Measurements from ENCODE around the gene ZFHX3.

The ZFHX3 gene

DNA sequence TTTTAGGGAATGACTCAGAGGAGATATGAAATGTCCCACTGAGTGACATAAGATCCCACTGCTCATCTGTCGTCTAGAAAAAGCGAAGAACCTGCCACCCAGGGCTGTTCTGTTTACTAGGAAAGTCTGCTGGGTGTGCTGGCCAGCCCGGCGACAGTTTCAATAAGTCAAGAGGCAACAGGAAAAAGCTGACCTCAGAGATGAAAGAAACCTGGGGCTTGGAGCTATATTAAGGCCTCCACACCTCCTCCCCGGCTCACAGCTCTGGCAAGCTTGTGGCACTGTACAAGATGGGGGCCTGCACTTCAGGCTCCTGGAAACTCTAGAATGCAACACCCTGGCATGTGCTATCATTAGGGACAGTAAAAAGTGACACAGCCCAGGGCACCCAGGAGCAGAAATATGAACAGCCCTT lies 10.6 kb downstream of the ZFHX3 start:
- no peak for DNase-seq

DNA sequence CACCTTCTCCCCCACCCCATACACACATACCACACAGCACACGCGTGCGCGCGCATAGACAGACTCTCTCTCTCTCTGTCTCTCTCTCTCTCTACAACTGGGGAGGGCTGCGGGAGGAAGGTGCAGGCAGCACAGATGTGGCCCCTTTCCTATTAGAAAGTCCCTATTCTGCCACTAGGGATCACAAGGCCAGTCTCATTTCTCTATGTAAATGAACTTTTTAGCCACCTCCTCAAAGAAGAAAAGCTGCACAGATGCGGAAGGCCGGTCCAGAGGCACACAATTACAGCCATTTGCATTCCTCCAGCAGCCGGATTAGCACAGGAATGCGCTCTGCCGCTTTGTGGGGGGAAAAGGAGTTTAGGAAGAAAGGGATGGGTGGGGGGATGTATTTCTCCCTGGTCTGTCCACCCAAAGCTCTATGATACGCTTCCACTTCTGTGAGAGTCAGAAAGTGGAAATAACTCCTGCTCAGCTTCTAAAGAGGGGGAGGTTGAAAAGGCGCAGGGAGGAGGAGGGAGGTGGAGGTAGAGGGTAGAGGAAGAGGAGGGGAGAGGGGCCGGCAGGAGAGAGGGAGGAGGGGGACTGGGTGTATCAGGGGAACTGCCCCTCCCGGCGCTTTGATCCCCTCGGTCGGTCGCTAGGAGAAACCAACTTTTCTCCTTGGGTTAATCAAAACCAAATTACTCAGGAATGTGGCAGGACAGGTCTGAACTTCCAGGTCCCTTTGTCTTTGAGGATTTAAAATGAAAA lies 11.7 kb downstream of the ZFHX3 start:
- no peak for DNase-seq

DNA sequence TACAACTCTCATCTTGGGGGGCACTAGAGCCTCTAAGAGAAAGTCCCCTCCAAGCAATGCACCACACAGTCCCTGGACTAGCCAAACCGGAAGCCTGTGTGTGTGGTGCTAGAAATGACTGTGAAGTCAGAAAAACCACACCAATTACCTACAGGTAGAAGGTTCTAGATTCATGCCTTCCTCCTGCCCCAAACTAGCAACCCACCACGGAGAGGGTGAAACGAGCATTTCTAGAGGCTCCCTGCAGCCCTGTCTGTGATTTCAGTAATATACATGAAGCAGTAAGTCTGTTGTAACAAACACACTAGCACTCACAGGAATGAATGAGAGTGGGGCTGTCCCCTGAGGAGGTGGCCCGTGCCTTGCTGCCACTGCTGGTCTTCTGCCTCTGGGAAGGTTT lies 13.6 kb downstream of the ZFHX3 start:
- no peak for DNase-seq

DNA sequence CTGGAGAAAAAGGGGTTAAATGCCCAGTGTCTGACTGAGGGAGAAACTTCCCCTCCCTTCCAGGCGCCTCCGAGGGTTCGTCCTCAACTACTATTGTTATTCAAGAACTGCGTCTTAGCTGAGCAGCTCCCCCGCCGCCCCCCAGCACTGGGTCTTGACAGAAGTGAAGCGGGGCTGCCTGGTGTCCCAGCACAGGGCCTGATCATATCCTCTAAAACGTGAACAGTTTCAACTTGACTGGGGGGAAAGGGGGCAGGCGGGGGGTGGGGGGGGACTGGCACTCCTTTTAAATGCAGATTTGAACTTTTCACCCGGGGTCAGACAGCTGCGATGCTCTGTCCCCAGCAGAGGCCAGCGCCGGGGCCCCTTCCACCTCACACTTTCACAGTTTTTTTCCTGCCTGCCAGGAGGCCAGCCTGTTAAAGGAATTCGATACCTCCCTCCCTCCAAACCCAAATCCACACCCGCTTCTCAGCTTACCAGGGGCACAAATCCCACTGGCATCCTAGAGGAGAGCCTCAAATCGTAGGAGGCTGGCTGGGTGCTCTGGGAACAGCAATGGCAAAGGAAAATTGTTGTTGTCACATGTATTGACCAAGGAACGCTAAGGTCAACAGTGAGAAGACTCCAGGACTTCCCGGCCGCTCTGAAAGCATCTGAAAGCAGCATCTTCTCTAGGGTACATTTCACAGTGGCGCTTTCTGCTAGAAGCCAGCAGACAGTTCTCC lies 14.5 kb downstream of the ZFHX3 start:
- DNase-seq, result no peak

DNA sequence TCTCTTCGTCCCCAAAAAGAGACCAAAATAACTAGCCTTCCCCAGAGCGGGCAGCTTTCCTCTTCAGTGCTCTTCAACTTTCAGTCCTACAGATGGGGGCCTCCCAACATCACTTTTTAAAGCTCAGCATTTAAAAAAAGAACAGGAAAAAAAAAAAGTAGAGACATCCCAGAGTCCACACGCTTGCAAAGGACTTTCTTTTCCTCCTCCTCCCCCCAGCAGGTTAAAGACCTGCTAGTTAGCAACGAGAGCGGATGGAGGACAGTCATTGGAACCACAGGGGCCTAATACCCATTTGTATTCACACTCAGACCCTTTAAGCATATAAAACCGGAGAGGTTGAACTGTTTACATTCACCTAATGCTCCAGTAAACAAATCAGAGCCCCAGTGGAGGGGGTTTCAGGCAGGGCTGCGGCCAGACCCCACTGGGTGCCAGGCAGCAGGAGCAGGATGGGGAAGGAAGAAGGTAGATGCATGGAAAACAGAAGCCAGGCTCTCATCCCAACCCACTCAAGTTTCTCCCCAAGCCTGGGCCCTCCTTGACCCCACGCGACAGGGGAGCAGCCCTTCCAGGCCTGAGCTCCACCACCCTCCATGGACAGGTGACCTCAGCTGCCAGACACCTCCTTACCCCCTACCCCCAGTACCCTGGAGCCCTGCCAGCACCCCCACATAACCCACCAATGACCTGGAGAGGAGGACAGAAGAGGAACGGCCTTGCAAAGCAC lies 15.2 kb downstream of the ZFHX3 start:
- no peak for DNase-seq

DNA sequence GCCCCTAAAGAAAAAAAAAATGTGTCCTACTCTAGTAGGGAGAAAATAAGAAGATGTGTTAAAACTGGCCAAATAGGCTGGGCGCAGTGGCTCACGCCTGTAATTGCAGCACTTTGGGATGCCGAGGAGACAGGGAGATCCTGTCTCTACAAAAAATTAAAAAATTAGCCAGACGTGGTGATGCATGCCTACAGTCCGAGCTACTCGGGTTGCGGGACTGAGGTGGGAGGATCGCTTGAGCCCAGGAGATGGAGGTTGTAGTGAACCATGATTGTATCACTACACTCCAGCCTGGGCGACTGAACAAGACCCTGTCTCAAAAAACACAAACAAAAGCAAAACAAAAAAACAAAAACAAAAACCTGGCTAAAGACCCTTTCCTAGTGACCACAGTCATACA lies 15.9 kb downstream of the ZFHX3 start:
- no peak for DNase-seq

DNA sequence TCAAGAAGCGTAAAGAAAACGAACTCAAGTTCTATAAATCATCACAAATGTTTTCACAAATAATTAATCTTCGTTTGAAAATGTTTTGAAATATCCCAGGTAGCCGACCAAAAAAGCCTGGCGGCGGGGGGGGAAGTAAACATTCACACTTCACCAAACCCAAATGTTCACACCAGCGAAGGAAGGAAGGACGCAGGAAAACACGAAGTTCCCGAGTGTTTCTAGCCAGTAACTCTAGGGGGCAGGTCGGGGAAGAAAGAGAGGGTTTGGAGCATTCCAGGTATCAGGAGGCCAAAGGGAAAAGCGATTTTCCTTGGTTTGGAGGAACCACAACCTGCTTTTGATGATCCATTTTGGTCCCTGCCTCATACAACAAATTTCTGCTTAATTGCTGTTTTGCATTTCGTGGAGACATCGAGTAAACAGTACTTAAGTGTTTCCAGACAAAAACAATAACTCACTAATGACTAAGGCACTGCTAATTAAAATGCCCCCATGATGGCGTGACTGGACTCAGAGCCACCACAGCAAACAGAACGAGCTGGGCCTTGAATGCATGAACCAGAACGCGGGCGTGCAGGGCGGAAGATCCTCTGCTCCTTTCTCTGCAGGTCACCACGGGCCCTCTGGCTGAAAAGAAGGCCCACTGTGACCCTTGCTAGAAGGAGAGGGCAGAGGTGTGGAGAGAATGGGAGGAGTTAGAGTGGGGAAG lies 16.6 kb downstream of the ZFHX3 start:
- no peak for DNase-seq

DNA sequence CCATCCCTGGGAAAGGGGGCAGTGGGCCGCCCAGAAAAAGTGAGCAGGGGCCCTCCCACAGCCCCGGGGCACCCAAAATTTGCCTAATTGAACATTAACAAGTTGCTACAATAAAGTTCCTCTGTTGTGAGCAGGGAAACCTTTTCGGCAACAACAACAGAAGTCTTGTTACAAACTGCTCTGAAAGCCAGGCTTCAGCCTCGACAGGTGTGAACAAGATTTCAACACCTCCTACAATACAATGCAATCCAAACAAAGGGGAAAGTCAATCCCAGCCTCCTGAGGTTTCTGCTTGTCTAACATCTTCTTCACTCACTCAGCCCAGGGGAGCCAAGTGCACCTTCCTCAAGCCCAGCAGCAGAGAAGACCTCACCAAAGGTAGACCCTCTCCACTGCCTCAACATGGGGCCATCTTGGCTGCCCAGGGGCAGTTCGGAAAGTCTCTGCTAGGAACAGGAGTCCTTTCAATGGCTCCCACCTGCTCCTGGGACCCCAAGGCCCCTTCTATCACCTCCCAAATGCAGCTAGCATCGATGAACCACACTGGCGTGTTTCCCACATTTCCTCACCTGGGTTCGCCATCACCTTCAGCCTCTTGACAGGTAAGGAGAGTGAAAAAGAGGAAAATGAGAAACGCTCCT lies 19.1 kb downstream of the ZFHX3 start:
- no peak for DNase-seq

DNA sequence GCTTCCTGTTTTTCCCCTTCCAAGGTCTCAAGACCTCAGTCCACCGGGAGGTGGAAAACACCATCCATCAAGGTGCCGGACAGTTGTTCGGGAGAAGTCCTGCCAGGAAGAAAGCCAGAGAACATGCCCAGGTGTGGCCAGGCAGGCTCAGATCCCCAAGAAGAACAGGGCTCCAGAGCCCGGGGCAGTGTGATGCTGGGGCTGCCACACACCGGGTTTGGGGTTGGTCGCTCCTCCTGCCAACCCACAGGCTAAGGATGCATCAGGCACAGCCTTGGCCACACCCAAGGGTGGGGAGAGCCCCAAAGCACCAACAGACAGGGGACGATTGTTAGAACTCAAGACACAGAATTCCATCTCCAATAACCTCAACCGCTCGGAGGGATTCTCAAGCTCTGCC lies 19.7 kb downstream of the ZFHX3 start:
- DNase-seq, result no peak

DNA sequence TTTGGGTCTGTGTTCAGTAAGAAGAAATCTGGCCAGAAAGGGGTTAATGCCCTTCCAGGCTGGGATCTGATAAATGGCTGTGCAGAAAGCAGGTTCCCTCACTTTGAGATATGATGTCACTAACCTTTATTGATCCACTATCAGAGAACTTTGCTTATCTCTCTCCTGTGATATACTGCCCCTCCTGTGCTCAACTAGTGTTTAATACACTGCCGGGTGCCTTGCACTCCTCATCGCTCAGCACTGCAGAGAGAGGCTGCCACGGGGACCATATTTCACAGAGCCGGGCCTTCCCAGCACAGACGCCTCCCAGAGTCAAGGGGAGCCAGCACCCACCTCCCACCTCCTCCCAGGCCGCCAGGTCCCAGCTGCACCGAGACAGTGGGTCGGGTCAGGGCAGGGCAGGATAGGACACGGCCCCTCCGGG lies 20.2 kb downstream of the ZFHX3 start:
- DNase-seq, result no peak

DNA sequence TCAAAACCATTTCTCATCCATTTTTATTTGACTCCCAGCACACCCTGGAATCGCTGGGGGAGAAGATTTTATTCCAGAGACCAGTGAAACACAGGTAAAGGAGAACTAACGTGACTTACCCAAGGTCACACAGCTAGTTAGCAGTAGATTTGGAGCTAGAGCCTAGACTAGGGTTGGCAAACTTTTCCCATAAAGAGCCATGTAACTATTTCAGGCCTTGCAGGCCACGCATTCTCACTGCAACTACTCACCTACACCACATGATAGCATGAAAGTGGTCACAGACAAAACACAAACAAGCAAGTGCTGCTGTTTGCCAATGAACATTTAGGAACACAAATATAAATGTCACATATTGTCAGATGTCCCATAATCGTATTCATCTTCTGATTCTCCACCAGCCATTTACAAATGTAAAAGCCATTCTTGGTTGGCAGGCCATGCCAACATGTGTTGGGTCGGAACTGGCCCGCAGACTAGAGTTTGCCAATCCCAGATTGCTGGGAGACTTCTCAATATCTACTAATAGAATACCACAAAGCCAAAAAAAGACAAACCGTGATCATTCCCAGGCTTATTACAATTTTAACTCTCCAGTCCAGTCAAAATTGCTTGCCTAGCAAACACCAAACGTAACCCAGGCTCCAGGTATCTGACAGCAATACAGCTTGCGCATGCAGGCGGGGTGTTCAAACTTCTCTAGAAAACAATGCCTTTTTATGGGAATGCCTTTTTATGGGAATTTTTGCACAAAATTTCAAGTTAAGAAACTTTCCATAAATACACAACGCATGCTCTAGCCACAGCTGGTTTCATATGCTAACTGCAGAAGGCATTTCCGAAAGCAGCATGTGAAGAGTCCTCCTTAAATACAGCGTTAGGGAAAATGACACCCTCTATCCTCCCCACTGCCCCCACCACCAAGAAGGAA lies 20.9 kb downstream of the ZFHX3 start:
- DNase-seq, result no peak

DNA sequence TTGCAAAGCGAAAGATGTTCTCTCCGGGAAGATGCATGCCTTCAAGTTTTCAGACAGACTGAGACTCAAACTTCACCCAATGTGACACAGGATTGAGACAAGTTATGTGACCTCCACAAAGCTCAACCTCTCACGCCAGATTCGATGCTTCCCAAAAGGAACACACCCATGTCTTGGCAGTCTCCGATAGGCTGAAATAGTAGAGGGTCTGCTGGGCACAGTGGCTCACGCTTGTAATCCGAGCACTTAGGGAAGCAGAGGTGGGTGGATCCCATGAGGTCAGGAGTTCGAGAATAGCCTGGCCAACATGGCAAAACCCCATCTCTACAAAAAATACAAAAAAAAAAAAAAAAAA lies 22.1 kb downstream of the ZFHX3 start:
- no peak for DNase-seq

DNA sequence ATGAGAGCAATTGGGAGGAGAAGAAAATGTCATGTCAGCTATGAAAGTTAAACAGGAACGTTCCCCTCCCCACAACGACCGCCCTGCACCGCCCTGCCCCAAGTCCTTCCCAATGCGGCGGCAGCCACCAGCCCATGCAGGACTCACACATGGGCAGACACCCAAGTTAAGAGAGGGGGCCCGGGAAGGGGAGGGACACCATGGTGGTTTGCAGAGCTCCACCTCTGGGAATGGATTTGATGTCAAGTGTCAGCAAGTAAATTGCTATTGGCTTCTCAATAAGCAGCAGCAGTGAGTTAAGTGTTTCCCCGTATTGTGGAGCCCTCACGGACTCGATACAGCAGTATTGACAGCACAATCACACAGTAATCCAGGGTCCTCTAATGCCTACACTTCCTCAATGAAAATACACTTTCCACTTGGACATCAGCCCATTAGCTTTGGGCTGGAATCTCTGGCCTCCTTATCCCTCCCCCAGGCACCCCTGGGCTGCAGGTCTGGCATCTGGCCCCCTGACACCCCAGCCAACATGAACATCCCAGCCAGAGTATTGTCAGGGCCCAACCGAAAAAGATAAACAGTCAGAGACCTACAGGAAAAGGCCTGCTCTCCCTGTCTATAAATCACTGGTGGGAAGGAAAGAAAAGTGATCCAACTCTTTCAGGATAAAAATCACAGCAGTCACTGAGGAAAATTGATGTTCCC lies 22.6 kb downstream of the ZFHX3 start:
- DNase-seq, result no peak

DNA sequence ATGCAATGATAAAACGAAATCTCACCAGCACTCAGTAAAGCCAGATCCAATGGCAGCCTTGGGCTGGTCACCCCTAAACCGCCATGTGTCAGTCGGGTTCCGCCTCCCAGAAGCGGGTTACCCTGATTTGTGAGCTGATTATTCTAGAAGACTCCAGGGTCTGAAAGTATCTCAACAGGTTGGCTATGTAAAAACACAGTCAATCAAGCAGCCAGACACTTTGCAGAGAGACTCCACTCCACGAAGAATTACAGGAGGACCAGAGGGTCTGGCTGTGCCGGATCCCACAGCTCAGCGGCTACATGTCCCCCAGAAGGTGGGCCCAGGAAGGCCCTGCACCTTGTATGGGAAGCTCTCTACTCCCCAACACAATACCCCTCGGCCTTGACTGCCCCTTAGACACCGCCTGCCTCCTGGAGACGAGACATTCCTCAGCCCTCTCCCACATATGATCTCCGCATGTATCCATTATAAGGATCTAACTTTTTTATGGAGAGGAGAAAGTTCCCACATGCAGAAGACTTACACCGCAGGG lies 23.3 kb downstream of the ZFHX3 start:
- DNase-seq, result no peak

DNA sequence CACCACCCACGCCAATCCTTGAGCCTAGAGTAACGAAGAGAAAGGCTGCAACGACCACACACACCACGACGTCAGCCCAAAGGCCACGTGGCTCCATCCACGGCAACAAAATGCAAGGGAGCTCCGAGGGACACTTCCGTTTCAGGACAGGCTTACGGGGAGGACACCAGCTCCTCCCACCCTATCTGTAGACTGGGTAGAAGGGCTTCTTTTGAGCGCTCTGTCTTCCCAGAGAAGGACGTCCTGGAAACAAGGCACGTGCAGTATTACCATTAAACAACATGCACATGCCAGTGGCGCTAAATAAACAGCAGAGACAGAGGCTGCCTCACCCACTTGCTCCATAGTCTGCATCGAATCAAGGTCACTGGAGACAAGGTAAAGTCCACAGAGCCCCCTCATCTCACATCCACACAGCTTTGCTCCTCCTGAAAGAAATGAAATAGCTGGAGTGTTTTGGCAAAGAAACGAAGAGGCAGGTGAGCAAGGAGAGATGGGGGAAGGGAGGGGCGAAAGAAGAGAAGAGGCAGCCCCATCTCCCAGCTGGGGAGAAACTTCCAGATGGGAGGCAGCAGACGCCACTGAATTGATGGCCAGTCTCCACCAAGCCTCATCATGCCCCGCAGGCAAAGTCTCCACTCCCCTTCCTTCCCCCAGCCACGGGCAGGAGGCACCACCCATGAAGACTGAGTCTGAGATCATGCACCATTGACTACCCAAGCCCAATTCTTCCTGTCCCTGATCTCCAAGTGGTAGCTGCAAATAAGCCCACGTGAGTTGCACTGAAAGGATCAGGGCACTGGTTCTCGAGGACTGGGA lies 24.0 kb downstream of the ZFHX3 start:
- DNase-seq, result no peak

DNA sequence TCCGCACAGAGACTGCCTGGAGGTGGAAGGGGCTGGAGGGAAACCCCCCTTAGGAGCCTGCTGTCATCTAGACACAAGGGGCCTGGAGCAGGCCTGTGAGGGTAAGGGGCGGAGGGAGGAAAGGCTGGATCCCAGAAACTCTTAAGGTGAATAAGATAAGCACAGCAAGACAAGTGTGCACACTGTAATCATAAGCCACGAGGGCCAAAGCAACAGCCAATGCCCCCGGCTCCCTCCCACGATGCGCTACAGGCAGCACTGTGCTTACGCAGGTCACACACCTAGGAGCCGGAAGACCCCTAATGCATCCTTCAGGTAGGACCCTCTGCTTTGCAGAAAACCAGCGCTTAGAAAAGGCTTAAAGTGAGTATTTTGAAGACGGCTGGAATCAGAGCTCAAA lies 24.6 kb downstream of the ZFHX3 start:
- DNase-seq, result no peak

DNA sequence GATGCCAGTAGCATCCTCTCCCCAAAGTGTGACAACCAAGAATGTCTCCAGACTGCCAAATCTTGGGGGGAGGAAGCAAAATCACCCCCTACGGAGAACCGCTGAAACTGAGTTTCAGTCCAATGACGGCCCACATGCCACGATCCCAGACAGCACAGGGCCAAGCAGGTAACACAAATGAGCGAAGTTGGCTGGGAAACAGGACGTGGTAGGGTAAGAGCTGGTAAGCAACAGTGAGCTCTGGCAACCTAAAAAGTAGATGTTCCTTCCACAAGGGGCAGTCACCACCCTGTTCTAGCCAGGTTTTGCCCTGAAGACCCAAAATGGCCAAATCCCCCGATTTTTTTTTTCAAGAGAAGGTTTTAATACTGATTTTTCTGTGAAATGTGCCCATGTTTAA lies 25.4 kb downstream of the ZFHX3 start:
- no peak for DNase-seq

DNA sequence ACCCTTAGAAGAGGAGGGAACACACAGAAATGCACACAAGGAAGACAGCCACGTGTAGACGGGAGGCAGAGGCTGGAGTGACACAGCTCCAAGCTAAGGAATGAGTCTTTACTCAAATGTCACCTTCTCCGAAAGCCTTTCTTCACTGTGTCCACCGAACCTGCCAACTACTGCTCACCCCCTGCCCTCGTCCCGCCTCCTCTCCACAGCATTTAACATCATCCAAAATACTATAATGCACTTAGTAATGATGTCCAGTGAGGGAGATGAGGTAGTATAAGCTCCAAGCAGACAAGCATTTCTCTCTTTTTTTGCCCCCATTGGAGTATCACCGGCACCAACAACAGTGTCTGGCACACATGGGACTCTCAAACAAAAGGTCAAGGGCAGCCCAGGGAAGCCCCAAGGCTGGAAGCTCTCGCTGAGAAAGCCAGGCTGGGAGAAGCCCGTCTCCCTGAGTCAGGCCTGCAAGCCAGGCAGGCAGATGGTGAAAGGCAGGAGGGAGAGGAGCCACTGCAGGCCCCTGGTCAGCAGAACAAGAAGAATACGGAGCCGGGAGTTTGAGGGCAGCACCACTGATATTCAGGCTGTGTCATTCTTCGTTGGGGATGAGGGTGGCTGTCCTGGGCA lies 25.9 kb downstream of the ZFHX3 start:
- no peak for DNase-seq

DNA sequence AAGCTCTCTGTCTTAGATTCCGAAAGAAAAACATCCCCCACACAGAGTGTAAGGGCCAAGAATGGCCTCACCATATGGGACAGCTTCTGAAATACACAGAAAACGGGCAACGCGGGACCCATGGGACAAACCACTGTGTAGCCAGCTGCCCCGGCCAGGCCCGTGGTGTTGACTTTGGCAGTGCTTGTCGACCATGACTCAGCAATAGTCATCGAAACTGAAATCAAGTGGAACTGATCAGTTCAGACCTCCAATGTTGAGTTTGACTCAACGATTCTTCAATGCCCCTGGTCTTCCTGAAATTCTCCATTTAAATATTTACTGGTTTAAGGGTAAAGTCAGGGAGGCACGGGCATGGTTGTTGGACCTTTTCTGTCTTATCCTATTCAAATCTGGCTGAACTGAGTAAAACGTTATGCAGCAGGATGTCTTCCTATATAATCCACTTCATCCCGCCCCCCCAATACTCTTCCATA lies 27.5 kb downstream of the ZFHX3 start:
- DNase-seq, result peak; percentile 30

Measured in NCI-H345 (cell line).